Parathyroid adenoma (tissue), 2 donors: ENCODE measurements around the gene SCARB1.
"Not testable (repeated sequence)": the region's sequence is repeated elsewhere in the genome, so short reads cannot be mapped to it uniquely, and the experiment has no call there.

Experiments
- H2AFZ ChIP-seq: fragments of 300-600 bp; sonication (generic); one replicate; pipeline ENCODE4 v1.7.0; 2017; ENCODE audit warnings: antibody characterized with exemption, mild to moderate bottlenecking
- H3K27ac ChIP-seq: fragments of 300-600 bp; sonication (generic); one replicate; pipeline ENCODE4 v1.7.0; 2017
- H3K27me3 ChIP-seq: fragments of 300-600 bp; sonication (generic); one replicate; pipeline ENCODE4 v1.7.0; 2017; ENCODE audit warnings: low read length; ENCODE audit not compliant: control insufficient read depth, insufficient read depth
- H3K36me3 ChIP-seq: fragments of 300-600 bp; sonication (generic); one replicate; pipeline ENCODE4 v1.7.0; 2017; ENCODE audit warnings: low read length; ENCODE audit not compliant: control insufficient read depth, insufficient read depth
- H3K4me1 ChIP-seq: fragments of 300-600 bp; sonication (generic); one replicate; pipeline ENCODE4 v1.7.0; 2017; ENCODE audit warnings: control low read depth
- H3K4me2 ChIP-seq: fragments of 300-600 bp; sonication (generic); one replicate; pipeline ENCODE4 v1.7.0; 2017; ENCODE audit warnings: low read length
- H3K4me3 ChIP-seq: fragments of 300-600 bp; sonication (generic); one replicate; pipeline ENCODE4 v1.7.0; 2017; ENCODE audit warnings: low read depth, low read length
- H3K79me2 ChIP-seq: fragments of 300-600 bp; sonication (generic); one replicate; pipeline ENCODE4 v1.7.0; 2017; ENCODE audit warnings: control low read depth
- H3K9ac ChIP-seq: fragments of 300-600 bp; sonication (generic); one replicate; pipeline ENCODE4 v1.7.0; 2017; ENCODE audit warnings: mild to moderate bottlenecking
- H3K9me3 ChIP-seq: fragments of 300-600 bp; sonication (generic); one replicate; pipeline ENCODE4 v1.7.0; 2017; ENCODE audit warnings: low read length; ENCODE audit not compliant: control insufficient read depth
- TF ChIP-seq, protein P1 (sequence below): fragments of 300-600 bp; sonication (generic); IDR thresholded peaks from one replicate; pipeline ENCODE4 v1.7.0; 2017; ENCODE audit warnings: antibody characterized with exemption, mild to moderate bottlenecking
- donor health status: primary hyperparathyroidism.

SCARB1 gene, protein sequence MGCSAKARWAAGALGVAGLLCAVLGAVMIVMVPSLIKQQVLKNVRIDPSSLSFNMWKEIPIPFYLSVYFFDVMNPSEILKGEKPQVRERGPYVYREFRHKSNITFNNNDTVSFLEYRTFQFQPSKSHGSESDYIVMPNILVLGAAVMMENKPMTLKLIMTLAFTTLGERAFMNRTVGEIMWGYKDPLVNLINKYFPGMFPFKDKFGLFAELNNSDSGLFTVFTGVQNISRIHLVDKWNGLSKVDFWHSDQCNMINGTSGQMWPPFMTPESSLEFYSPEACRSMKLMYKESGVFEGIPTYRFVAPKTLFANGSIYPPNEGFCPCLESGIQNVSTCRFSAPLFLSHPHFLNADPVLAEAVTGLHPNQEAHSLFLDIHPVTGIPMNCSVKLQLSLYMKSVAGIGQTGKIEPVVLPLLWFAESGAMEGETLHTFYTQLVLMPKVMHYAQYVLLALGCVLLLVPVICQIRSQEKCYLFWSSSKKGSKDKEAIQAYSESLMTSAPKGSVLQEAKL

DNA sequence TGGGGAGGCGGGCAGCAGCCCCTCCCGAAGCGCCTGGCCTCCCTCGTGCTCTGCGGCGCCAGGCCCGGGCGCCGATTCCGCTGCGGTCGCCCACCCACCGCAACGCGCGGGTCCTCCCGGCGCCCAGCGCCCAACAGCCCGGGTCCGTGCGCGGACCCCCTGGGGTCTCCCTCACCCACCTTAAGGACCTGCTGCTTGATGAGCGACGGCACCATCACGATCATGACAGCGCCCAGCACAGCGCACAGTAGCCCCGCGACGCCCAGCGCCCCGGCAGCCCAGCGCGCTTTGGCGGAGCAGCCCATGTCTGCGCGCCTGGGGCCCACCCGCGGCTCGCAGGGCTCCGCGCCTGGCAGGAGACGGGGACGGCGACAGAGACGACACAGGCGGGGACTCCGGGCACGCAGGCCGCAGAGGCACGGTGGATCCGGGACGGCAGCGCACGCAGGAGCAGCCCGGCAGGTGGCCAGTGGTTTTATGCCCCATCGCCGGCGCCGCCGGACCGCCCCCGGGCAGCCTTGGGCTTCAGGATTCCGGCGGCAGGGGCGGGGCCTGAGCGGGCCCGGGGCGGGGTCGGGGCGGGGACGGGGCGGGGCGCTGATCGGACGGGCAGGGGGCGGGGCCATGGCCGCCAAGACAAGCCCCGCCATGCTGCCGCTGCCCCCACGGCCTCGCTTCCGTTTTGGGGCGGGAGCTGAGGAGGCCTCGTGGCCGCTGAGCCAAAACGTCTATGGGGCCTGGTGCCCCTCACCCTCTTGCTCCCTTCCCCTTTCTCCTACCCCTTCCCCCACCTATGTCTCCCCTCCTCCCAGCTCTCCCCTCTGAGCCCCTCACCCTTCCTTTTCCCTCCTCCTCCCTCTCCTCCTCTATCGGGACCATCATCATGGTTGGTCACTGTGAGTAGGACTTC is at the start of gene SCARB1:
TSS of gene SCARB1 (minus strand) at position 449 of the 910 bp plus-strand sequence. CDS start at position 305, 144 bp downstream.
- H3K4me3 ChIP-seq, result peak within 1 kb of the TSS; percentile 64
- peak within 1 kb of the TSS; percentile 94 for H3K4me2 ChIP-seq
- no peaks in the 10 kb centered on the region for H3K27me3 ChIP-seq
- H3K9ac ChIP-seq, result peak within 1 kb of the TSS; percentile 61
- no peak within 1 kb of the TSS for H3K27ac ChIP-seq
- H3K9me3 ChIP-seq, result no peaks in the 10 kb centered on the region
- no peaks in the 10 kb centered on the region for H3K79me2 ChIP-seq
- peaks cover 8% of the 10 kb centered on the region for H3K4me1 ChIP-seq
- peak within 1 kb of the TSS; percentile 99 for H2AFZ ChIP-seq
- H3K36me3 ChIP-seq, result no peaks in the 10 kb centered on the region
- TF ChIP-seq, protein P1, sequence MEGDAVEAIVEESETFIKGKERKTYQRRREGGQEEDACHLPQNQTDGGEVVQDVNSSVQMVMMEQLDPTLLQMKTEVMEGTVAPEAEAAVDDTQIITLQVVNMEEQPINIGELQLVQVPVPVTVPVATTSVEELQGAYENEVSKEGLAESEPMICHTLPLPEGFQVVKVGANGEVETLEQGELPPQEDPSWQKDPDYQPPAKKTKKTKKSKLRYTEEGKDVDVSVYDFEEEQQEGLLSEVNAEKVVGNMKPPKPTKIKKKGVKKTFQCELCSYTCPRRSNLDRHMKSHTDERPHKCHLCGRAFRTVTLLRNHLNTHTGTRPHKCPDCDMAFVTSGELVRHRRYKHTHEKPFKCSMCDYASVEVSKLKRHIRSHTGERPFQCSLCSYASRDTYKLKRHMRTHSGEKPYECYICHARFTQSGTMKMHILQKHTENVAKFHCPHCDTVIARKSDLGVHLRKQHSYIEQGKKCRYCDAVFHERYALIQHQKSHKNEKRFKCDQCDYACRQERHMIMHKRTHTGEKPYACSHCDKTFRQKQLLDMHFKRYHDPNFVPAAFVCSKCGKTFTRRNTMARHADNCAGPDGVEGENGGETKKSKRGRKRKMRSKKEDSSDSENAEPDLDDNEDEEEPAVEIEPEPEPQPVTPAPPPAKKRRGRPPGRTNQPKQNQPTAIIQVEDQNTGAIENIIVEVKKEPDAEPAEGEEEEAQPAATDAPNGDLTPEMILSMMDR, result no peak

DNA sequence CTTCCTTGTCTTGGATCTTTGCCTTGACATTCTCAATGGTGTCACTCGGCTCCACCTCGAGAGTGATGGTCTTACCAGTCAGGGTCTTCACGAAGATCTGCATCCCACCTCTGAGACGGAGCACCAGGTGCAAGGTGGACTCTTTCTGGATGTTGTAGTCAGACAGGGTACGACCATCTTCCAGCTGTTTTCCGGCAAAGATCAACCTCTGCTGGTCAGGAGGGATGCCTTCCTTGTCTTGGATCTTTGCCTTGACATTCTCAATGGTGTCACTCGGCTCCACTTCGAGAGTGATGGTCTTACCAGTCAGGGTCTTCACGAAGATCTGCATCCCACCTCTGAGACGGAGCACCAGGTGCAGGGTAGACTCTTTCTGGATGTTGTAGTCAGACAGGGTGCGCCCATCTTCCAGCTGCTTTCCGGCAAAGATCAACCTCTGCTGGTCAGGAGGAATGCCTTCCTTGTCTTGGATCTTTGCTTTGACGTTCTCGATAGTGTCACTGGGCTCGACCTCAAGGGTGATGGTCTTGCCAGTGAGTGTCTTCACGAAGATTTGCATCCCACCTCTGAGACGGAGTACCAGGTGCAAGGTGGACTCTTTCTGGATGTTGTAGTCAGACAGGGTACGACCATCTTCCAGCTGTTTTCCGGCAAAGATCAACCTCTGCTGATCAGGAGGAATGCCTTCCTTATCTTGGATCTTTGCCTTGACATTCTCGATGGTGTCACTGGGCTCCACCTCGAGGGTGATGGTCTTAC is 49.0 kb upstream of the SCARB1 start:
- not testable (repeated sequence) for H3K9ac ChIP-seq
- peaks cover 31% of the 10 kb centered on the region for H3K4me1 ChIP-seq

DNA sequence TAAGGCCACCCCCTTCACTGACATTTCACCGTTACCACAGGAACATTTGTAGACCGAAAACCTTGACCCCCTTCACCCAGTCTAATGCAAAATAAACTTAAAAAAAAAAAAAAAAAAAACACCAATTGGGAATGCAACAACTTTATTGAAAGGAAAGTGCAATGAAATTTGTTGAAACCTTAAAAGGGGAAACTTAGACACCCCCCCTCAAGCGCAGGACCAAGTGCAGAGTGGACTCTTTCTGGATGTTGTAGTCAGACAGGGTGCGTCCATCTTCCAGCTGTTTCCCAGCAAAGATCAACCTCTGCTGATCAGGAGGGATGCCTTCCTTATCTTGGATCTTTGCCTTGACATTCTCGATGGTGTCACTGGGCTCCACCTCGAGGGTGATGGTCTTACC is 47.9 kb upstream of the SCARB1 start:
- not testable (repeated sequence) for H3K9me3 ChIP-seq, H3K27me3 ChIP-seq, H3K4me3 ChIP-seq, H2AFZ ChIP-seq, H3K4me2 ChIP-seq, H3K36me3 ChIP-seq, H3K27ac ChIP-seq, H3K9ac ChIP-seq
- peaks cover 31% of the 10 kb centered on the region for H3K79me2 ChIP-seq
- H3K4me1 ChIP-seq, result peaks cover 25% of the 10 kb centered on the region

More for the DNA sequence above, 49.0 kb upstream of the SCARB1 start:
- H3K4me2 ChIP-seq, H3K9me3 ChIP-seq, H2AFZ ChIP-seq, H3K27me3 ChIP-seq, H3K4me3 ChIP-seq, H3K36me3 ChIP-seq: not testable (repeated sequence)
- H3K79me2 ChIP-seq, result peaks cover 31% of the 10 kb centered on the region
- peak overlapping the region; percentile 100 for H3K27ac ChIP-seq

DNA sequence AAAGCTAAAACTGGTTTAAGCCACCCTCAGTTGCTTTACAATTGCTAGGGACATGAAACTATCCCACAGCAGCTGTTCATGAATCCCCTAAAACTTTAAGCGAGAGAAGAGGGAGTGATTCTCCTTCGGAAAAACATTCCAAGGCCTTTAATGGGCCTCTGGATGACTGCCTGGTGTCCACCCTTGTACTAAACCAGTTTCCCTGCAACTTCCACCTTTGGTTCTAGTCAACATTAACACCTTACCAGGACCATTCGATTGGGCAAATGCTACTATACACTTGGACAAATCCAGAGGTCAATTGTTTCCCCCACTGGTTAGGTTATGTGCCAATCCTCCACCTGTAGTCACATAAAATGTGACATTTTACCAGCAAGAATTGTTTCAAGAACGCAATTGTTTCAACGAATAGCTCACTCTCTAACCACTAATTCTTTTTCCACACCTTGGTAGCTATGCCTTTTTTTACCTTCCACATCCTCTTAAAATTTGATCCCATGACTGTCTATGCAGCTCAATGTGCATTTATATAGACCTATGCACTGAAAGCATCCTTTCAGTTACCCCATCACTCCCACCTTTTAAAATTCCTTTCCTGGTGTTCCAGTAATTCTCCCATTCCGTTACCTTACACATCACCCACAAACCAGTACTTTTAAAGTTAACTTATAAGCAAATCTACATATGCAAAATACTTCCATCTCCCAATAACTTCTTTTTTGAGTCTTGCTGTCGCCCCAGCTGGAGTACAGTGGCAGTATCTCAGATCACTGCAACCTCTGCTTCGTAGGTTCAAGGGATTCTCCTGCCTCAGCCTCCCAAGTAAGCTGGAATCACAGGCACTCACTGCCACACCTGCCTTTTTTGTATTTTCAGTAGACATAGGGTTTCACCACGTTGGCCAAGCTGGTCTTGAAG is 47.2 kb upstream of the SCARB1 start:
- TF ChIP-seq, protein P1, result no peak
- no peaks in the 10 kb centered on the region for H3K27me3 ChIP-seq
- peaks cover 22% of the 10 kb centered on the region for H3K4me1 ChIP-seq
- H3K27ac ChIP-seq, result peak overlapping the region; percentile 31
- H3K9ac ChIP-seq, result no peak overlapping the region
- H3K36me3 ChIP-seq, result no peaks in the 10 kb centered on the region
- no peak overlapping the region for H3K4me2 ChIP-seq
- H3K79me2 ChIP-seq, result peaks cover 31% of the 10 kb centered on the region
- H3K9me3 ChIP-seq, result no peaks in the 10 kb centered on the region
- no peak overlapping the region for H2AFZ ChIP-seq
- H3K4me3 ChIP-seq, result no peak overlapping the region
